Suprapubic skin (tissue), 4 donors: Measurements from ENCODE around the gene CXorf58. TPM values are rescaled to one million over a fixed set of nuclear protein-coding genes. Genes with fewer than 3 reads are reported as not detected.

ENCODE experiments used
- DNase-seq, 2 donors: peaks; one replicate each; pipeline ENCODE4 v3.0.0-alpha.2; 2019; ENCODE audit warnings: low spot score in 2 of 2
- H3K27ac ChIP-seq: fragments of 200-600 bp; sonication (generic); one replicate; pipeline ENCODE4 v1.5.1; 2019
- H3K27me3 ChIP-seq: fragments of 200-600 bp; sonication (generic); one replicate; pipeline ENCODE4 v1.5.1; 2019
- H3K36me3 ChIP-seq: fragments of 200-600 bp; sonication (generic); one replicate; pipeline ENCODE4 v1.5.1; 2019
- H3K4me1 ChIP-seq: fragments of 200-600 bp; sonication (generic); one replicate; pipeline ENCODE4 v1.5.1; 2019
- H3K4me3 ChIP-seq: fragments of 200-600 bp; sonication (generic); one replicate; pipeline ENCODE4 v1.5.1; 2019; ENCODE audit warnings: mild to moderate bottlenecking
- H3K9me3 ChIP-seq: fragments of 200-600 bp; sonication (generic); one replicate; pipeline ENCODE4 v1.5.1; 2019
- EP300 ChIP-seq: sonication (generic); formaldehyde crosslinking; IDR thresholded peaks from one replicate; pipeline ENCODE4 v1.6.1; 2017; ENCODE audit warnings: antibody characterized with exemption
- POLR2A ChIP-seq, 2 donors: fragments of 450-650 bp; IDR thresholded peaks; one replicate each; pipeline ENCODE4 v1.6.1; 2017; ENCODE audit warnings: antibody characterized with exemption in 2 of 2, mild to moderate bottlenecking in 2 of 2, moderate library complexity in 2 of 2
- POLR2AphosphoS5 ChIP-seq, 3 donors: sonication (generic); formaldehyde crosslinking; IDR thresholded peaks; one replicate each; pipeline ENCODE4 v1.6.1; 2017; ENCODE audit warnings: antibody characterized with exemption in 3 of 3
- WGBS: methylation state at CpG from one replicate; pipeline ENCODE4 v1.1.5; 2018; 5-methylcytosine and 5-hydroxymethylcytosine counted together
- total RNA-seq, 4 donors: library from RNA; depleted of rRNA; stranded (reverse); fragments of >200 nt; gene quantifications; one replicate each; pipeline ENCODE4 v1.1.0, GENCODE V29; 2016
- TF ChIP-seq, protein P1 (sequence below), 2 donors: fragments of 200-600 bp in 1 of 2; fragments of 450-650 bp in 1 of 2; sonication (generic) in 1 of 2; IDR thresholded peaks; one replicate each; pipeline ENCODE4 v1.5.1; 2016 to 2019; ENCODE audit warnings: antibody characterized with exemption in 2 of 2, mild to moderate bottlenecking in 1 of 2, moderate library complexity in 1 of 2

The CXorf58 gene
- total RNA-seq, 4 donors from 2014 or later: not detected

DNA sequence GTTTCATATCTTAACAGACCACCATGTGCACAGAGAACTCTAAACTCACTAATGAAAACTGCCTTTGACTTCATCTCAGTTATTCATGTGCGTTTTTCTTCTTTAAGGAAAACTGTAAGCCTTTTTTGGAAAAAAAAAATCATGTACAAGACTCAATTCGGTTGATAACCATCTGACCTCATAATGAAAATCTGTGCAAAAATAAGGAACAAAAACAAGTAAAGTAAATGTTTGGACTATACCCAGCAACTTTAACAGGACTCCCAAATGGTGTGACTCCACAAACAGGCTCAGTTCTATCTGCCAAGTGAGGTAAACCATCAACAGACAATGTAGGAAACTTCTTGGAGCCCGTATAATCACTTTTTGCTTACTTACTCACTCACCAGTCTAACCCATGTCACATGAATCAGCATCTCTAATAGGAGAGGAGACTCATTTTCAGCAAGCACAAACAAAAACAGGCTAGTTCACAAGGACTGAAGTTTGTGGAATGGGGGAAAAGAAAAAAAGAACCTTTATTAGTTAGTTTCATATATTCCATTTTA is 9.3 kb upstream of the CXorf58 start:
- Histone ChIP-seq H3K4me3 (no peak overlapping the region), H3K9me3 (no peaks in the 10 kb centered on the region), H3K36me3 (no peaks in the 10 kb centered on the region), H3K27me3 (no peaks in the 10 kb centered on the region), H3K4me1 (peaks cover 34% of the 10 kb centered on the region), H3K27ac (no peak overlapping the region)
- 67% methylated on average over 3 of the region's 3 CpGs for WGBS
- no peak for DNase-seq
- TF ChIP-seq POLR2AphosphoS5 (IDR thresholded peaks at IDR 0.05): no peak

GRCh38 chrX:23900220-23900797 is 7.5 kb upstream of the CXorf58 start:
- Histone ChIP-seq H3K27ac (peak overlapping the region; percentile 64), H3K4me1 (peaks cover 34% of the 10 kb centered on the region)

GRCh38 chrX:23901060-23901459 is 6.7 kb upstream of the CXorf58 start:
- Histone ChIP-seq H3K4me1 (peaks cover 34% of the 10 kb centered on the region), H3K27ac (peak overlapping the region; percentile 64), H3K36me3 (no peaks in the 10 kb centered on the region), H3K9me3 (no peaks in the 10 kb centered on the region), H3K27me3 (no peaks in the 10 kb centered on the region), H3K4me3 (no peak overlapping the region)
- WGBS: 47% methylated on average over 3 of the region's 3 CpGs
- TF ChIP-seq EP300: no peak
- TF ChIP-seq POLR2AphosphoS5 (IDR thresholded peaks at IDR 0.05): no peak
- TF ChIP-seq, protein P1, sequence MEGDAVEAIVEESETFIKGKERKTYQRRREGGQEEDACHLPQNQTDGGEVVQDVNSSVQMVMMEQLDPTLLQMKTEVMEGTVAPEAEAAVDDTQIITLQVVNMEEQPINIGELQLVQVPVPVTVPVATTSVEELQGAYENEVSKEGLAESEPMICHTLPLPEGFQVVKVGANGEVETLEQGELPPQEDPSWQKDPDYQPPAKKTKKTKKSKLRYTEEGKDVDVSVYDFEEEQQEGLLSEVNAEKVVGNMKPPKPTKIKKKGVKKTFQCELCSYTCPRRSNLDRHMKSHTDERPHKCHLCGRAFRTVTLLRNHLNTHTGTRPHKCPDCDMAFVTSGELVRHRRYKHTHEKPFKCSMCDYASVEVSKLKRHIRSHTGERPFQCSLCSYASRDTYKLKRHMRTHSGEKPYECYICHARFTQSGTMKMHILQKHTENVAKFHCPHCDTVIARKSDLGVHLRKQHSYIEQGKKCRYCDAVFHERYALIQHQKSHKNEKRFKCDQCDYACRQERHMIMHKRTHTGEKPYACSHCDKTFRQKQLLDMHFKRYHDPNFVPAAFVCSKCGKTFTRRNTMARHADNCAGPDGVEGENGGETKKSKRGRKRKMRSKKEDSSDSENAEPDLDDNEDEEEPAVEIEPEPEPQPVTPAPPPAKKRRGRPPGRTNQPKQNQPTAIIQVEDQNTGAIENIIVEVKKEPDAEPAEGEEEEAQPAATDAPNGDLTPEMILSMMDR (IDR thresholded peaks at IDR 0.05): no peak
- no peak for TF ChIP-seq POLR2A (IDR thresholded peaks at IDR 0.05)
- no peak for DNase-seq

More at GRCh38 chrX:23900220-23900797, 7.5 kb upstream of the CXorf58 start:
- no peaks in the 10 kb centered on the region for H3K27me3 ChIP-seq
- TF ChIP-seq POLR2A (IDR thresholded peaks at IDR 0.05) (no peak), POLR2AphosphoS5 (IDR thresholded peaks at IDR 0.05) (no peak), EP300 (no peak)
- TF ChIP-seq, protein P1 (IDR thresholded peaks at IDR 0.05): no peak
- no peaks in the 10 kb centered on the region for H3K9me3 ChIP-seq
- no peak overlapping the region for H3K4me3 ChIP-seq
- DNase-seq: no peak
- H3K36me3 ChIP-seq: no peaks in the 10 kb centered on the region
- WGBS: 62% methylated on average over 12 of the region's 12 CpGs

GRCh38 chrX:23901805-23902204 is 6.0 kb upstream of the CXorf58 start:
- Histone ChIP-seq H3K27me3 (no peaks in the 10 kb centered on the region), H3K9me3 (no peaks in the 10 kb centered on the region), H3K27ac (peak overlapping the region; percentile 64), H3K4me3 (no peak overlapping the region), H3K4me1 (peaks cover 34% of the 10 kb centered on the region), H3K36me3 (no peaks in the 10 kb centered on the region)
- 82% methylated on average over 1 of the region's 1 CpG for WGBS
- DNase-seq: no peak
- TF ChIP-seq, protein P1 (IDR thresholded peaks at IDR 0.05): peak; percentile 19 to 26
- no peak for TF ChIP-seq EP300

GRCh38 chrX:23902419-23902818 is 5.4 kb upstream of the CXorf58 start:
- Histone ChIP-seq H3K4me1 (peaks cover 36% of the 10 kb centered on the region), H3K9me3 (no peaks in the 10 kb centered on the region), H3K27ac (no peak overlapping the region), H3K27me3 (no peaks in the 10 kb centered on the region), H3K36me3 (no peaks in the 10 kb centered on the region), H3K4me3 (peak overlapping the region; percentile 12)
- no peak for DNase-seq
- 6% methylated on average over 2 of the region's 2 CpGs for WGBS
- TF ChIP-seq, protein P1 (IDR thresholded peaks at IDR 0.05): peak in 1 of 2 donors; percentile 60
- no peak for TF ChIP-seq POLR2A (IDR thresholded peaks at IDR 0.05)

DNA sequence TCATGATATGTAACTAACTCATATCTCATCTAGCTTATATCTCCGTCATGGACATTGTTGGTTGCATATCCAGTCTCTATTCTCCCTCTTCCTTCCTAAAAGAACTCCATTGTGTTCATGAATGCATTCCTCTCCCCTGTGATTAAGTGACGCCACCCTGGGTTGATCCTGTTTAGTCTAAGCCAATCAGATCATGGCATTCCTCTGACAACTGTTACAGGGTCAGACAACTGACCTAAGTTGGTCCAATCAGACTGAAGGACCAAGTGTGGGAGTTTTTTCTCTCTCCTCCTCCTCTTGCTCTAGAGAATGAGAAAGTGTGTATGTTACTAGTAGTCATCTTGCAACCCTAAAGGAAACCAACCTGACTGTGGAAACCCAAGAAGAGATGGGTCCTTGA is 3.7 kb upstream of the CXorf58 start:
- TF ChIP-seq, protein P1 (IDR thresholded peaks at IDR 0.05): no peak
- TF ChIP-seq POLR2A (IDR thresholded peaks at IDR 0.05) (no peak), POLR2AphosphoS5 (IDR thresholded peaks at IDR 0.05) (no peak)
- Histone ChIP-seq H3K36me3 (no peaks in the 10 kb centered on the region), H3K27me3 (no peaks in the 10 kb centered on the region), H3K27ac (no peak overlapping the region), H3K4me3 (no peak overlapping the region), H3K9me3 (no peaks in the 10 kb centered on the region), H3K4me1 (peaks cover 35% of the 10 kb centered on the region)
- WGBS: 55% methylated on average over 2 of the region's 2 CpGs
- no peak for DNase-seq
